Cardiac muscle cell (in vitro differentiated cells and primary cell): Measurements from ENCODE around the gene OR2M3. TPM values are rescaled to one million over a fixed set of nuclear protein-coding genes. Genes with fewer than 3 reads are reported as not detected.

Experiments
- DNase-seq, 2 donors: peaks; one replicate each; pipeline versions ENCODE4 v3.0.0 to v3.0.0-alpha.2; 2010 to 2017; ENCODE audit warnings: low read depth in 1 of 2, low spot score in 1 of 2
- H3K27ac ChIP-seq: fragments of 200-600 bp; sonication (generic); 2 replicates; pipeline ENCODE4 v1.5.1; 2016
- H3K27me3 ChIP-seq: fragments of 200-600 bp; sonication (generic); 2 replicates; pipeline ENCODE4 v1.6.0; 2016; ENCODE audit warnings: control low read depth
- H3K36me3 ChIP-seq: fragments of 200-600 bp; sonication (generic); 2 replicates; pipeline ENCODE4 v1.5.1; 2016; ENCODE audit warnings: control low read depth
- H3K4me1 ChIP-seq: fragments of 200-600 bp; sonication (generic); 2 replicates; pipeline ENCODE4 v1.8.1; 2017; ENCODE audit warnings: low read depth, mild to moderate bottlenecking, mixed run types
- H3K4me3 ChIP-seq: fragments of 200-600 bp; sonication (generic); 2 replicates; pipeline ENCODE4 v1.5.1; 2016; ENCODE audit warnings: mild to moderate bottlenecking
- H3K9me3 ChIP-seq: fragments of 200-600 bp; sonication (generic); 2 replicates; pipeline ENCODE4 v1.5.1; 2017; ENCODE audit warnings: low read depth, mild to moderate bottlenecking, control low read depth
- polyA plus RNA-seq: library from polyadenylated mRNA; unstranded; fragments of >200 nt; fragmentation: Nextera tagmentation; extraction: Ambion mirVana; gene quantifications from 2 replicates; pipeline ENCODE4 v1.2.1, GENCODE V29; 2016
- total RNA-seq: library from RNA; depleted of rRNA; stranded (reverse); fragments of >200 nt; gene quantifications from 2 replicates; pipeline ENCODE4 v1.2.3, GENCODE V29; 2016
- TF ChIP-seq, protein P1 (sequence below): IDR thresholded peaks from 2 replicates; pipeline ENCODE4 v1.5.1; 2012; ENCODE audit warnings: low read depth, mild to moderate bottlenecking, low read length

Gene OR2M3
- not detected in 2 replicates for total RNA-seq
- not detected in 2 replicates for polyA plus RNA-seq

- Histone ChIP-seq H3K27me3 (no peaks in the 10 kb centered on the region), H3K27ac (no peak within 1 kb of the TSS), H3K36me3 (no peaks in the 10 kb centered on the region), H3K9me3 (no peaks in the 10 kb centered on the region), H3K4me1 (no peaks in the 10 kb centered on the region), H3K4me3 (no peak within 1 kb of the TSS)
- TF ChIP-seq, protein P1, sequence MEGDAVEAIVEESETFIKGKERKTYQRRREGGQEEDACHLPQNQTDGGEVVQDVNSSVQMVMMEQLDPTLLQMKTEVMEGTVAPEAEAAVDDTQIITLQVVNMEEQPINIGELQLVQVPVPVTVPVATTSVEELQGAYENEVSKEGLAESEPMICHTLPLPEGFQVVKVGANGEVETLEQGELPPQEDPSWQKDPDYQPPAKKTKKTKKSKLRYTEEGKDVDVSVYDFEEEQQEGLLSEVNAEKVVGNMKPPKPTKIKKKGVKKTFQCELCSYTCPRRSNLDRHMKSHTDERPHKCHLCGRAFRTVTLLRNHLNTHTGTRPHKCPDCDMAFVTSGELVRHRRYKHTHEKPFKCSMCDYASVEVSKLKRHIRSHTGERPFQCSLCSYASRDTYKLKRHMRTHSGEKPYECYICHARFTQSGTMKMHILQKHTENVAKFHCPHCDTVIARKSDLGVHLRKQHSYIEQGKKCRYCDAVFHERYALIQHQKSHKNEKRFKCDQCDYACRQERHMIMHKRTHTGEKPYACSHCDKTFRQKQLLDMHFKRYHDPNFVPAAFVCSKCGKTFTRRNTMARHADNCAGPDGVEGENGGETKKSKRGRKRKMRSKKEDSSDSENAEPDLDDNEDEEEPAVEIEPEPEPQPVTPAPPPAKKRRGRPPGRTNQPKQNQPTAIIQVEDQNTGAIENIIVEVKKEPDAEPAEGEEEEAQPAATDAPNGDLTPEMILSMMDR = no peak
- no peak for DNase-seq
Measured at GRCh38 chr1:248196965-248197364, at the start of gene OR2M3. TSS of gene OR2M3 (plus strand) at chr1:248197265. CDS start at chr1:248203068, 5,803 bp downstream.

DNA sequence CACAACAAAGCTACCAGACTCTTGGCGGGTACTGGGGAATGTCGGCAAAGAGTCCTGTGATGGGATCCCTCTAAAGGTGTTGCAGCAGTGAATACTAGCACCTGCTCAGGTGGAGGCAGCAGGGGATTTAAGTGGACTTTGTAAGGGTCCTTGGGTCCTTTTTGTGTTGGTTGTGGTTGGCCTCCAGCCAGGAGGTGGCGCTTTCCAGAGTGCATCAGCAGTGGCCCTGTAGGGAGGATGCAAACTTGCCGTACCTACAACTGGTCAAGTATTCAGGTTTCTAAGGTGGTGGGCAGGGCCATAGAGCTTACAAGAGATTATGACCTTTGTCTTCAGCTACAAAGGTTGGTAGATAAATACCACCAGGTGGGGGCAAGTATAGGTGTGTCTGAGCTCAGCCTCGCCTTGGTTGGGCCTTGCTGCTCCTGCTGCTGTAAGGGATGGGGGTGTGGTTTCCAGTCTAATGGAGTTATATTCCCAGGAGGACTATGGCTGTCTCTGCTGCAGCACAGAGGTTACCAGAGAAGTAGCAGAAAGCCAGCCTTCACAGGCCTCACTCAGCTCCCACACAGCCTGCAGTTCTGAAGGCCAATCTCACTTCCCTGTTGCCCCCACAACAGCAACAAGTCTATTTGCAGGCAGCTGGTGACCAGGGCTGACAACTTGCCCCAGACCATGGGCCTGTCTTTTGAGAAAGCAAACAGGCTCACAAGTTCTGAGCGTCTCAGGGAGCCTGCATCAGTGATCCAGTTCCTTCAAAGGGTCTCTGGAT lies 44.8 kb upstream of the OR2M3 start:
- Histone ChIP-seq H3K27me3 (no peaks in the 10 kb centered on the region), H3K27ac (no peak overlapping the region), H3K36me3 (no peaks in the 10 kb centered on the region), H3K4me1 (no peaks in the 10 kb centered on the region), H3K9me3 (no peaks in the 10 kb centered on the region), H3K4me3 (no peak overlapping the region)
- TF ChIP-seq, protein P1 = no peak
- no peak for DNase-seq

DNA sequence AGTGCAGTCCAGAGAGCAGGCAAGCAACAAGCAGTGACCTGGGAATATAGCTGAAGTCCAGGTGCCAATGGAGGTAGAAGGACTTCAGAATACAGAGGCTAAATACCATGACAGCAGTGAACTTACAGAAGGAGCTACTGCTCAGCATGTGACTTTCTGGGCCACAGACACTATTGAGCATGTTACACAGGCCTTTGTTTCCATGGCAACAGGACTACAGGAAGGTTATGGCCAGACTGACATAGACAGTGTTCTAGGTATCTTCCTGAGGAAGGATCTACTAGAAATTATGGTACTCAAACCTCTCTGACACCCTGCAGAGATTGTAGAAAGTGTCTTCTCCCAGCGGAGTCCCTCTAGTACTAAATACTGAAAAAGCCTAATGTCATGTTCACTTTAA lies 41.1 kb upstream of the OR2M3 start:
- no peaks in the 10 kb centered on the region for H3K27me3 ChIP-seq
- TF ChIP-seq, protein P1 = no peak
- DNase-seq = no peak
- H3K4me1 ChIP-seq = no peaks in the 10 kb centered on the region
- no peaks in the 10 kb centered on the region for H3K9me3 ChIP-seq
- H3K27ac ChIP-seq = no peak overlapping the region
- H3K4me3 ChIP-seq = no peak overlapping the region
- no peaks in the 10 kb centered on the region for H3K36me3 ChIP-seq

GRCh38 chr1:248158758-248159157 lies 38.3 kb upstream of the OR2M3 start:
- Histone ChIP-seq H3K27me3 (no peaks in the 10 kb centered on the region), H3K27ac (no peak overlapping the region), H3K4me1 (no peaks in the 10 kb centered on the region), H3K9me3 (no peaks in the 10 kb centered on the region), H3K36me3 (no peaks in the 10 kb centered on the region), H3K4me3 (no peak overlapping the region)
- DNase-seq = no peak
- TF ChIP-seq, protein P1 = no peak

- H3K27ac ChIP-seq = no peak overlapping the region
- TF ChIP-seq, protein P1 = no peak
- H3K9me3 ChIP-seq = no peaks in the 10 kb centered on the region
Measured at GRCh38 chr1:248164031-248164430, 33.0 kb upstream of the OR2M3 start.

More at GRCh38 chr1:248164031-248164430, 33.0 kb upstream of the OR2M3 start:
- Histone ChIP-seq H3K27me3 (no peaks in the 10 kb centered on the region), H3K36me3 (no peaks in the 10 kb centered on the region), H3K4me3 (no peak overlapping the region), H3K4me1 (no peaks in the 10 kb centered on the region)
- DNase-seq = no peak
